ENCODE results near the gene WNT5A.

Gene WNT5A

DNA sequence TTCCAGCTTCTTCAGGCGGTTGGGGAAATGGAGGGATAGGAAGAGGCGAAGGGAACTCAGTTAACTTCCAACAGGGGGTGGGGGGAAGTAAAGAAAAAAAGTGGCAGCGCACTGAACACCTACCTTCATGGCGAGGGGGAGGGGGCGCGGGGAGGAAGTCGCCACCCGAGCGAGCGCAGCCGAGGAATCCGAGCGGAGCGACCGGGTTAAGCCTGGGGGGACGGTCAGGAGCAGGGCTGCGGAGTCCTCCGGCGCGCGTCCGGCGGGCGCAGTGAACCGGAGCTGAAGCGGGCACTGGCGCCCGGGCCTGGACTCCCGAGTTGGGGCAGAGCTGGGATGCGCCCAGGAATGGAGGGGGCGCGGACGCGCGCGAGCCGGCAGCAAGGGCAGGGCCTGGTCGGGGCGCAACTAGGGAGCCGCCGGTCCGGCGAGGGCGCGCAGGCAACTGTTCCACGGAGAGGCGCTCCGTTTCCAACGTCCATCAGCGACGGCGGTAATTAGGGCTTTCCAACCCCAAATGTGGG lies at the start of gene WNT5A:
WNT5A (minus strand) TSS at position 450 of the 524 bp plus-strand sequence; CDS start at position 129, 321 bp downstream.
- peak; percentile 82 for DNase-seq (ENCODE audit: low spot score)

DNA sequence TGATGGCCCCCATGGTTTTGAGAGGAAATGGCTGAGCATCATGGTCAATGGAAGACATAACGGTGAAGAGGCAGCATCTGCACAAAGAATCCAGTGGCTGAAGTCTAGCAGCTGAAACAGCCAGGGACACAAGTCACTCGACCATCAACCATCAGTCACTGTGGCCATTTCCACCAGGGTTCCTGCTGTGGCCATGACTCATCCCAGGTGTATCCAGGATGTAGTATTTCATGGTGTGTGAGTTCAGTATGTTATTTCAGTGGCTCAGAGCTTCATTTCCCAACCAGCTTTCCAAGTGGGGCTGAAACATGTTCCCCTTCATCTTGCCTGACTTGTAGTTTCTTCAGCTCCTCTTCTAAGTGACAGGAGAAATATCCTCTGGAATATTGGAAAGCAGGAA lies 47.8 kb upstream of the WNT5A start:
- DNase-seq (ENCODE audit: low spot score), result no peak

DNA sequence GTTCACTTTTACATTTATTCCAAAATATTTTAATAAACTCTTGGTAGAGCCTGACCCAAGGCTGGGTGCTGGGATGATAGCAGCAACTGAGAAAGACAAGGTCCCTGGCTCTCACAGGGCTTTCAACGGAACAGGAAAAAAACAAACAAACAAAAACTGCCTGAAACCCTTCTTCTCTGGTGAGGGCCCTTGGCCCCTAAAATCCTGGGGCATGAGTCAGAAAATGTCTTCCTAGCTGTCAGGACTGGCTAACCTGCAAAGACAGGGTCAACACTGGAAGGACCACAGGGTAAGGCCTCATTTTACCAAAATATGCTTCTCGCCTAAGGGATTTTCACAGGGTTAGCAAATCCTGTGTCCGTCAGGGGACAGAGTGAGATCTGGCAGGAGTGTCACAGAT lies 45.7 kb upstream of the WNT5A start:
- no peak for DNase-seq (ENCODE audit: low spot score)

DNA sequence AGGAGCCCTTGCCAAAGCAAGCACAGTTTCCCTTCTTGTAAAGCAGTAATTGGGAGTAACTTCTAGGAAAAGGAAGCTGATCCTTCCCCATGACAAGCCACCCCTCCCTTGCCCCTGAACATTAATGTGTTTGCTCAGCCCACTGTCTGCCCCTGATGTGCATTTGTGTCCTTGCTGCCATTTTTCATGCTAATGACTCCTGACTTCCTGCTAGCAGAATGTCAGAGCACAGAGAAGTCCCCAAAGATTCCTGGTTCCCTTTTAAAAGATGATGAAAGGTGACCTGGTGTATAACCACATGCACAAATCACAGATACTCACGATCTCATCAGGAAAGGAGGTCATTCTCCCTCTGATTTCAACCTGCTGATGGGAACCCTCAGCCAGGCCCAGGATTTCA lies 44.2 kb upstream of the WNT5A start:
- DNase-seq (ENCODE audit: low spot score), result no peak

DNA sequence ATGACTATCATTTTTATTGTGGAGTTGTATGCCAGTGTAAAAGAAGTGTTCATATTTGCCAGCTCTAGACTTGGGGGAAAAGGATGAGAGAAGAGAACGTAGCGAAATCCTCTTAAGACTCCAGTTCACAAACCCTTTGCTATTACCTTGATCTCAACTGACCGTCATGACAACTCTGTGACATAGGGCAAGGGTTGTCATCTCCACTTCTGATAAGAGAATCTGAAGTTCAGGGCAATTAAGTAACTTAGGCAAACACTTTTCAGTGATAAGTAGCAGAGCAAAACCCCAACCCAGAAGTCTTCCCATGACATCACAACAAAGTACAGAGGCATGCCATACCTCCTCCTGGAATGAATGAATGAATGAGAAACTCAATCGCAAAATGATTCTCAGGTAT lies 40.3 kb upstream of the WNT5A start:
- no peak for DNase-seq (ENCODE audit: low spot score)

DNA sequence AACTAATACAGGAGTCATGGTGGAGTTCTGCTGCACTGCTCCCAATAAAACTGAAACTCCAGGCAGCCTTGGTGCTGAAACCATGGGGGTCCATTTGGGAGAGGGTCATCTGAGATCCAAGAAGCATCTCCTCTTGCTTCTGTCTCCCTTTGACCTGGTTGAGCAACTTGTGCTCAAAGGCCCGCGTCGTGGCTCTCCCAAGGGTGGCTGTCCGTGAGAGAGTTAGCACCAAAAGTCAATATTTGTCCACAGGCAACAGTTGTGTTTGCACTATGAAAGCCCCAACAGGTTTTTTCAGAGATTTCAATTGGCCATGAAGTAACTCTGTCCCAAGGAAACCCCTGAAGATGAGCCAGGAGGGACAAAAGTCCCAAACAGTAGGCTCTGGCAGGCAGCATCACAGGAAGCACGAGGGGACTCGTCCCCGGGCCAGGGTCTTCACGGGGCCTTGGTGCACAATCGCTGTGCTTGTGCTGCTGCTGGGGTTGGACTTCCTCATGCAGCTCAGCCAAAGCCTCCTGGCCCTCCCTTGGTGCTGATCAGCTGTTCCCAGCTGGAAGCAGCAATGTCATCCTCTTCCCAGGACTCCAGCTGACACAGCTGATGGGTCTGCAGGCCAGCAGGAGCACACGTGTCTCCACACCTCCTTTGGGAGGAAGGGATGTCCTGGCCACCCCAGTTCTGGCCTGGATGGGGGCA lies 39.4 kb upstream of the WNT5A start:
- DNase-seq (ENCODE audit: low spot score), result no peak

DNA sequence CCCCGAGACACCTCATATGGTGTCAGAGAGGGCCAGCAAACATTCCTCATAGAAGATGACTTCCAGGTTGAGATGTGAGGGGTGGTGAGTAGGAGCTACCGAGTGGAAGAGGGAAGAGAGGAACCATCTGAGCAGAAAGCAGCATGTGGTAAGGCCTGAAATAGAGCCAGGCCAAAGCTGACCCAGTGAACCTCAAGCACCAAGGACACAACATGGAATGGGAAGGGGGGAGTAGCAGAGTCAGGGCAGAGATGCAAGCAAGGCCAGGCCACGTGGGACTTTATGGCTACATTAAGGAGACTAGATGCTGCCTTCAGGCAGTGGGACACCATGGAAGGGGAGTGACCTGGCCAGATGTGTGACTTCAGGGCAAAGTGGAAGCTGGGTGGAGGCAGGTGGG lies 38.3 kb upstream of the WNT5A start:
- DNase-seq (ENCODE audit: low spot score), result no peak

DNA sequence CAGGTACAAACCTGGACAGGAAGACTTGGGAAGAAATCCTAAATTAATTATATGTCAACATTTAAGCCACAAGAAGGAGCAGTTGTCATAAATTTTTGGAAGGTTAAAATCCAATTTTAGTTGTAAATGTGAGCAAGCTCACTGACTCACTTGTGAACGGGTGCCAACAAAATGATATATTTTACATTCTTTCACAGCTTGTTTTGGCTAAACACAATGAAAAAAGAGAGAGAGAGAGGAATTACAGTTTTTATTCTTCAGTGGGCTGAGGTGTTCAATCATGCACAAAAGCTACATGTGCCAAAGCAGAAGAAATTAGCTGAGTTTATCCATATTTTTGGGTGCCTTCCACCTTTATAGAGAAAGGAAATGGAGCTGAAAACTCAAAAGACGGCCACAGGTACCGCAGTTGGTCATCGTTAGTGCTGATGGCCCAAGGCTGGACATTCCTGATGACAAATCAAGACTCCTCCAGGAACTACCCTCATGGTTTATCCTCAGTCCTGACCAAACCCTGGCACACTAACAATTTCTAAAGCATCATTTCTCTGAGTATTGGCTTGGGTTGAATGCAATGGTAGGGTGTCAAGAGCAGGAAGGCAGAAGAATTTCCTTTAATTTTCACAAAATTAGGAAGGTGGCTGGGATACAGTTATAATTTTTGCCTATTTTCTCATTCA lies 37.6 kb upstream of the WNT5A start:
- no peak for DNase-seq (ENCODE audit: low spot score)

DNA sequence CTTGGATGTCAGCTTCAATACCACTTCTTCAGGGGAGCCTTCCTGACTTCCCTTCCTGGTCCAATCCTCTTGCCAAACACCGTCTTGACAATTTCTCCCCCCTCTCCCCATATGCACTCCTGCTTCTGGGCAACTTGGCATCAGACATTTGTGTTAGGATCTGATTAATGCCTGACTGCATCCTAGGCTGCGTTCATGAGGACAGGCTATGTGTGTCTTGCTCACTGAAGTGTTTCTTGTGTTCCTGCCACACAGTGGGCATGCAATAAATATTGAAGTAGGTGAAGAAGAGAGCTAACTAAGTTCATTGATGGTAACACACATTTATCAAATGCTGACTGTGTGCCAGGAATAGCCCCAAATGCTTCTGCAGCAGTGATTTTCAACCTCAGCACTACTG lies 36.4 kb upstream of the WNT5A start:
- DNase-seq (ENCODE audit: low spot score), result no peak

DNA sequence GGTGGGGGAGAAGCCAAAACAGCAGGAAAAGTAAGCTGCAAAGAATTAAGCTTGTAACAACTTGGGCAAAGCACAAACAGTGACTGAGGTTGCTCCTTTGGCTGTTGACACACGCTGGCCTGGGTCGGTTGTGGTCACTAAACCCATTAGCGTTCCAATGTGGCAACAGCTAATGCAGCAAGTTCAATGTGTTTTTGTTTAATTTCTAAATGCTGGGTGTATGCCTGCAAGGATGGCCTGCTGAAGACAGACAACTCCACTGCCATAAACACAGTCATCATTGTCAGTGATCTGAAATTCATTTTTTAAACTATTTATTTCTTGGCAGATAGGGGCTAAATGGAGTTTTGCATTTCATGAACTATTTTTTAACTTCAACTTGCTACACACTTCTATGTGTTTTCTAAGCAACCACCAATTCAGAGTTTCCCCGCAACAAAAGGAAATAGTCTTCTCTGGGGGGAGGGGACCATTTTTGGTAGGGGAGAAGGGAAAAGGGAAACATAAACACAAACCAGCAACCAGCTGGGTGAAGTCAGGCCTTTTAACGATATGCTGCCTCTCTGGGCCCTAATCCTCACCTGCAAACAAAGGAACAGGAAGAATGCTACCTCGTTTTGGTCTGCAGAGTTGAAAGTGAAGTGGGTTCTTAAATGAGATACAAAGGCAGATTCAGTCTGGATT lies 34.8 kb upstream of the WNT5A start:
- DNase-seq (ENCODE audit: low spot score), result no peak

DNA sequence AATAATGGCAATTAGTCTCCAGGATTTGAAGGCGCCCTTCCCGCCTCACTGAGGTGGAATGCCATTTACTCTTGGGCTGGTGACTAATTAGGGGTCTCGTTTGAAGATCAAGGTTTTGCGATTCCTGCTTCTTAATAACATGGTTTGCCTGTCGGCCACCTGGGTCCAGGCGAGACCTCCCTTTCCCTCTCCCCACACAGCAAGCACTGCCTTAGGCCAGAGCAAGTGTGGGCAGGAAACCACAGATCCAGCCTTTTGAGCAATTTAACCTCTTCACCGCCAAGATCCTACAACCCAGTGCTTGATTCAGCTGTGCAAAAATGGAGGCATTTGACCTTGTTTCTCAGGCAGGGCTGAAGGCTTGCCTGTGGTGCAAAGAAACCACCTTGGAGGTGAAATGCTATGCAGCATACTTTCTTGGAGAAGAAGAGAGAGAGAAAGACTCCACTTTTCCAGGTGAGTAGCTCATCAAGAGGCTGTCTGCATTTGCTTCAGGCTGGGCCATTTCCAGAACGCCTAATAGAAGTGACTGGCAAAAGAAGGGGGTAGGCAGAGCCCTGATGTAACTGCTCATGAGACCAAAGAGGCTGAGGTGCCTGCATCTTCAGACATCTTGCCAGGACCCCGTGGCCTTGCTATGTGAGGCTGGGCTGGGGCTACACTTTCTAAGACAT lies 34.1 kb upstream of the WNT5A start:
- DNase-seq (ENCODE audit: low spot score), result no peak

DNA sequence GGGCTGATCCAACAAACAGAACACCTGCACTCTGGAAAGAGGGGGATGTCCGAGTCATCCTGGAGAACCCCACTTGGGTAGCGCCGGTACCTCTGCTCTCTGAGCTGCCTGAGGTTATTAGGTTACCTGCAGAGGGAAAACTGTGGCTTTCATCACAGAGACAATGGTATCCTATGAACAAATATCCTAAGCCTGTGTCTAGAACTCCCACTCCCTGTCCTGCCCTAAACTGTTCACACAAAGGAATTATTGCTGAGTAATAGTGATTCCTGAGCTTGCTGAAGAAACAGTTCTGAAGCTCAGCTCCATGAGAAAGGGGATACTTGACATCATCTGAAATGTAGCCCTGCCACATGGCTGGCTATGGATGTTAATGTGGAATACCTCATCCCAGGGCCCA lies 31.9 kb upstream of the WNT5A start:
- DNase-seq (ENCODE audit: low spot score), result no peak

DNA sequence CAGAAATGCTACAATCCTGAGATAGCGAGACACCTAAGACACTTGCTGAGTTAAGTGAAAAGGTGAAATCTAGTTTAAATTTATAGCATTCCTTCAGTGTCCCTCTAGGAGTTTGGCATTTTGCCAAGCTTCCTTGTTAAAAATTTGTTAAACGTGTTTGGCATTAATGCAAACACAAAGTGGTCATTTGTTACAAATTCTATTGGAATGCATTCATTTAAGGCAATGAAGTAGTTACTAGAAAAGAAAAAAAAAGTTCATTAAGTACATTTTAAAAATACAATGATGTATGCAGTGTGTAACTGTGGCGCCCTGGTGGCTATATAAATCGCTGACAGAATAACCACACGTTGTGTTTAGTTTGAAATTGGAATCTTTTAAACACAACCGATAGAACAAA lies 31.3 kb upstream of the WNT5A start:
- no peak for DNase-seq (ENCODE audit: low spot score)

DNA sequence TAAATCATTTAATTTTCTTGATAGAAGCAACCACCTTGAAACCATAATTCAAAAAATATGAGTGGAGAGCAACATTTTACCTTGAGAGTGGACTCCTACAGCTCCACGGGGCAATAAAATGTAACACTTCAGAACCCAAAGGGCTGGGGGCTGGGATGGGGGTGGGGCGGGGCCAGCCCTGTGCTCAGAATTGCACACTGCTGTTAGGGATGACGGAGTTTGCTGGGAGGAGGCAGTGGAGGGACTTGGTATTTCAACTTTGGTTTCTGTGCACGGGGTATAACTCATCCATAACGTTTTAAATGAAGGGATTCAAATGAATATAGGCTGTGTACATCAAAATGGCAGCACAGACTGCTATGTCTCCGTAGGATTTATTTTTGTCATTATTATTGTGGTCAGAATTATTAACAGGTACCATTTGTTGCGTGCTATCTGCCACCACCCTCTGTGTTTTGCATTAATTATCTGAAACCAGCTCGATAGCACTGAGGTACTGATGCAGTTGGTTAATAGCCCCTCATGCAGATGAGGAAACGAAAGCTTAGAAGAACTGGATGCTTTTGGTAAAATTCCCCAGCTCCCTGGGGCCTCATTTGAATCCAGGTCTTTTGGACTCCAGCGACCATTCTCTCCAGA lies 29.4 kb upstream of the WNT5A start:
- no peak for DNase-seq (ENCODE audit: low spot score)

DNA sequence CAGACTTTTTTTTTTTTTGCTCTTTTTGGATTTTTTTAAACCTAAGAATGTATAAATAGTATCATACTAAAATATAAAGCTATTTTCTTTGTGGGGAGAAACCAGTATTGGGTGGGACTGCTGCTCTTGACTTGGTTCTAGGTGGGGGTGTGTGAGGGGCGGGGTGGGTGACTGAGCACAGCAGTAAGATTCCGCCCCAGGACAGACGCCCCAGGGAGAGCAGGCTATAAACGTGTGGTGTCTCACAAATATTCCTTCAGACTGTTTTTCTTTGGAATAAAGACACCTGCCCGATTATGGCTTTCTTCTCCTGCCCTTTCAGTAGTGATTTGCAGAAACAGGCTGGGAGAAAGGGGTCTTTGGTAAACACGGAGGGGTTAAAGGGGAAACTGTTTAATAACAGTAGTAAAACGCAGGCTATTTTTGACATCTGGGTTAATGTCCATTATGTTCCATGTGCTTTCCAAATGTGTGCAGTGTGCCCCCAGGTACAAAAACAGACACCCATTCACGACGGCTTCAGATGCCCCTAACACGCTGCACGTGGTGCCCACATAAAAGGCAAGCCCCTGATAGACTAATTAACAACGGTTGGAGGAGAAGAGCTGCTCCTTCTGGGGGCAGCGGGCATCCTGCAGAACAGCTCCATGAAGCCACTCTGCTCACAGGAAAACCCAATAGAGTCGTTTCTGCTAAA lies 28.6 kb upstream of the WNT5A start:
- no peak for DNase-seq (ENCODE audit: low spot score)

DNA sequence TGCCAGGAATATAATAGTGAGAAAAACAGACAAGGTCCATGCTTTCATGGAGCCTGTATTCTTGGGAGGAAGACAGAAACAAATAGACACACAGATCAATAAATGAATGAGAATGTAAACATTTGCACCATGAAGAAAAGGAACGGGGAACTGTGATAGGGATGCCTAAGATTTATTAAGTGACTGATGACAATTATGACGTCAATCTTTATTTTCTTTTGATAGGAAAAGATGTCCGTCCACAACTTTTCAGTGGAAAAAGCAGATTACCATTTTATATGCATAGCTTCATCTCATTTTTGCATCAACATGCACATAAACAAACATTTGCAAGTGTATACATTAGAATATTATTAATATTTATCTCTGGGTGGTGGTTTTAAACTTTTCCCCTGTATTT lies 27.9 kb upstream of the WNT5A start:
- no peak for DNase-seq (ENCODE audit: low spot score)

DNA sequence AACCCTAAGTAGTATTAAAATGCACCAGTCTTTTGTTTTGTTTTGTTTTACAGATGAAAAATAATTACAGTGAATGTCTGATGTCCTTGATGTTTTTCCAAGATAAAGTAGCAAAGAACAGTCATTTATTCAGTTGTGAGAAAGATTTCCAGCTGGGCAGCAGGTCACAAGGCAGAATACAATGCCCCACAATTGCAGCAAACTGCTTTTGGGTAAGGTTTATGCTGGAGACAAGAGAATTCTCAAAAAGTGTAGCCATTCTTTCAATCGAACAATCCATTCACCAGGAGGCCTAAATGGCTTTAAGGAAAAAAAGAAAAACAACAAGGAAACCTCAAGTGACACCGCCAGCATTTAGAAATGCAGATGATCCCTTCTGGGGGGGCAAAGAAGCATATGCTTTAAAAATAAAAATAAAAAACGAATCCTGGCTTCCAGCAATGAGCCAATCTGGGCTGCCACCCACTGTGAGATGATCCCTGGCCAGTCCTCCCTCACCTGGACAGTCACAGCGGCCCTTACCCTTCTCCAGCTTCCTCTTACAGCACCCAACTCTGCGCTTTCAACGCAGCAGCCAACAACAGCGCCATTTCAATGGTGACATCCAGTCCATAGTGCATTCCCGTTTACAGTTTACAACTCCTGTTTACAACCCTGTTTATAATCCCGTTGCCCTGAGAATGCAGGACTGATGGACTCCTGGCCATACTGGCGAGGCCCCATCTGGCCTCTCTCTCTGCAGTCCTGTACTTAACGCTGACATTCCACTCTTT lies 25.7 kb upstream of the WNT5A start:
- DNase-seq (ENCODE audit: low spot score), result no peak

DNA sequence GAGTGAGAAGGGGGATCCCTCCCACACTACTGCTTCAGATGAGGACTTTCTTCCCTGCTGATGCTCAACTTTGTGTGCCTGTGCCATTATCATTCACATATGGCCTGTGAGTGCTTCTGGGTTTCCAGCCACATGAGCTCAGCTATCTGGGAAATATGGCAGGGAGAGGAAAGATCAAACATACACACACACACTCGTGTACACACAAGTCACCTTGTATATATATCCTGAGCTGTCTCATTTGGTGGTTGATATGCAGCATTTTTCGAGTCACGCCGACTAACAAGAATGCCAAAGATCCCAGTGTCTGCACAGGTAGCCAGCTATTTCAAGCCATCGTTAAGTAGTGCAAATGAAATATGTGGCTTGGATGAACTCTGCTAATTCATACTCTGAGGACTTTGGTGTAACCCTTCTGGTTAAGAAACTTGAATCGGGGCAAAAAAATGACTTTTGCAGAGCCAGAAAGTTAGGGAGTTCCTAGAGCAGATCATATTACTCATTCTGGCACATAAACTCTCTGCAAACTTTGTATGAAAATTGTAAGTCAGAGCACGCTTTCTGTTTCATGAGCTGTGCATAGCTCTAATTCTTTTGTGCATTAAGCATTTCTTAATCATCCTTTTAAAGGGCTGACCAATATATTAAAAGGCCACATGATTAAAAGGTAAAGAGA lies 24.9 kb upstream of the WNT5A start:
- no peak for DNase-seq (ENCODE audit: low spot score)

DNA sequence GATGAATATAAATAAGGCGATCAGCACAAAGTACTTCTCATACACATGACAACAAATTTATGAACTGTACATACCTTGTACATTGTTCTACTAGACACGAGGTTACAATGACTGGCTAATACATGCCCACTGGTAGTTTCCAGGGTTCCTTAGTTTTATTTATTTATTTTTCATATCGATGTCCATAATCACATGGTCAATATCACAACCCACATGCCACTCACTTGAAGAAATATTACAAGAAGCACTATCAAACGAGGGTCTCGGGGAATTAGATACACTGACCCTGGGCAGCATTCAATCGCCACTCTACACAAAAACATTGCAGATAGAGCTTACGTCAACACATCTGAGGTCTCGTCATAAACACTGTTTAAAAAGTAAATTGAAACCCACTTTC lies 21.2 kb upstream of the WNT5A start:
- DNase-seq (ENCODE audit: low spot score), result no peak

DNA sequence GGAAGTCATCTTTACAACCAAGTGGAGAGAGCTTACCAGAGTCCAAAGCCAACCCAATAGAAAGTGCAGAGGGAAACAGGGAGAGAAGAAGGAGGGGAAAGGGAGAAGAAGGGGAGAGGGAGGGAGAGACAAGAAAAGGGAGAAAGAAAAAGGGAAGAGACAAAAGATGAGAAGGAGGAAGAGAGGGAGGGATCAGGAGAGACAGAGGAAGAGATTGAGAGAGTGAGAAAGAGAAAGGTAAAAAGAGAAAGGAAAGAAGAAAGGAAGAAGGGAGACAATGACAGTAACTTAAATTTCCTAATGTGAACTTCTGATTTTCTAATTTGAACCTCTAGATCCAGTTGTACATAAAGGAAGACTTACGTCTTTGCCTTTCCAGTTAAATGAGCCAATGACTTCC lies 20.7 kb upstream of the WNT5A start:
- no peak for DNase-seq (ENCODE audit: low spot score)

Data from ecto neural progenitor cell (in vitro differentiated cells).